Non-pigmented ciliary epithelial cell (primary cell): Measurements from ENCODE around the gene COX8C.

Experiments
- DNase-seq: peaks from one replicate; pipeline ENCODE4 v3.0.0-alpha.2; 2010; ENCODE audit warnings: low read depth

Gene COX8C, protein sequence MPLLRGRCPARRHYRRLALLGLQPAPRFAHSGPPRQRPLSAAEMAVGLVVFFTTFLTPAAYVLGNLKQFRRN

DNA sequence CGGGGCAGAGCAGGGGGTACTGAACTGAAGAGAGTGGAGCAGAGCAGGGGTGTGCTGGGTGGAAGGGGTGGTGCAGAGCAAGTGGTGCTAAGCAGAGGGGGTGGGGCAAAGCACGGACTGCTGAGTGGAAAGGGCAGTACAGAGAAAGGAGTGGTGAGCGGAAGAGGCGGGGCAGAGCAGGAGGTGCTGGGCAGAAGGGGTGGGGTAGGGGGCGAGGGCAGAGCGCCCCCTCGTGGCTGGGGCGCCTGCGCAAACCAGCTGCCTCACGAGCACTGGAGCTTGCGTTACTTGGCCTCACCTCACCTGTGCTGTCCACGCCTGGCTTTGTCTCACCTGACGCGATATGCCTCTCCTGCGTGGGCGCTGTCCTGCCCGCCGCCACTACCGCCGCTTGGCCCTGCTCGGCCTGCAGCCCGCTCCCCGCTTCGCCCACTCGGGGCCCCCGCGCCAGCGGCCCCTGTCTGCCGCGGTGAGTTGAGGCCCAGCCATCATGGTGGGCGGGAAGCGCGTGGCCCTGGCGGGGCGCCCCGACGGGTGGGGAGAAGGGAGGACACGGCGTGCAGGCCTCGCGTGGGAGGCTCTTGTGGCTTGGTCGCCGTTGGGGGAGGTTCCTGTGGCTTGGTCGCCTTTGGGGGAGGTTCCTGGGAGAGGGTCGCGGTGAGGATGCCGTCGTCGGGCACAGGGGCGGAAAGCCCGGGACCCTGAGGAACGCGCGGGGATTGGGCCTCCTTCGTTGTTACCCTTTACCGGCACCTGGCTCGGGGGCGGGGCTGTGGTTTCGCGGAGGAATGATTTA is at the start of gene COX8C:
TSS of gene COX8C (plus strand) at position 257 of the 796 bp plus-strand sequence. CDS start at position 344, 87 bp downstream.
- no peak for DNase-seq

DNA sequence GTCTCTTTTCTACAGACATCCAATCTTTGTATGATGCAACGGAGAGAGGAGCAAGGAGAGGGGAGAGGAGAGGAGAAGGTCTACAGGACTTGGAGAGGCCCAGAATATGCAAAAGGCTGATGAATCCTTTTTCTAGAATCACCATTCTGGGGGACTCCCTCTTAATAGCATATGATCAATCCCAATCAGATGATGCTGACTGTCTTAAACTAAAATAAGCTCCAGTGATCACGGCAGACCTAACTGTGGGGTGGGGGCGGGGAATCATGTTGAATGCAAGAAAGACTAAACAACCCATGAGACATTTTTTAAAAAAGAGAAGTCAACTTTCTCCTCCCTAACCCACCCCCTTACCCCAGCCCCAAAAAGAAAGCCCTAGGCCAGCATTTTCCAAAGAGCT is 47.6 kb upstream of the COX8C start:
- no peak for DNase-seq

DNA sequence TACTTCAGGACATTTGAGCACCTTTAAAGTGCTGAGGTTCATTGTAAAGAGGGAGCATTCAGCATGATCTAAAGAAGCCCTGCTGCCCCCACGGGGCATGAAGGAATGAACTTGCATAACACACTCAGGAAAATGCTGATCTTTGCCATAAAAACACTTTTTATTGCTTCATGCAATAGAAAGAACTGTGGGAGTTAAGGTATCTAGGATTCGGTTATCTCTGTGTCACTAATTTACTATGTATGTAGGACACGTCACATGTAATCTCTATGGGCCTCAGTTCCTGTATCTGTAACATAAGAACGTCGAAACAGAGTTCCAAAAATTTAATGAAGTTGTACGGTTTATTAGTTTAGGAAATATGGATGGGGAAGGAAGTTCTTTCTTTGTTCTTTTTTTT is 47.1 kb upstream of the COX8C start:
- no peak for DNase-seq

DNA sequence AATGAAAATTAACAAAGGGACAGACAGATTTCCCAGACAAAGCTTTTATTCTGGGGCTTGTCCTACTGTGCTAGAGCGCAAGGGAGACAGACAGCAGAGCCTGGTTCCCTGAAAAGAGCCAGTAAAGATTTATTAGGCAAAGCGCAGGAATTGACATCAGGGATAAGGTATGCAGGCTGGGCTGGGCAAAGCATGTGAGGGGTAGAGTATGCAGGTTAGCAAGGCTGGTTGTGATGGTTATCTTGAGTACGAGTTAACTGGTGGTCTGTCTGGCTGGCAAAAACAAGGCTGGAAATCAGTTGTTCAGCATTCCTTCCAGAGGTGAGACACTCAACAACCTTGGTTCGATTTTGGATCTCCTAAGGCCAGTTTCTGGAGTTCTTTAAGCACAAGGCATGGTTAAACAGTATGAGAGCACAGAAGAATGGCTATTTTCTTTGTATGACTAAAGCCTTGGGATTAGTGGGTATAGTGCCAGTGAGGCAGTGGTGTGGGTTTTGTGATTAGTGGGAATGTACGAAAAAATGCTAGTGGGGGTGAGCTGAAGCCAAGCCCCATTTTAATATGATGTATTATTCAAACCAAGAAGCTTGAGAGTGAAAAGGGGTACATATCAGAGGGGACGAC is 45.0 kb upstream of the COX8C start:
- DNase-seq: no peak

DNA sequence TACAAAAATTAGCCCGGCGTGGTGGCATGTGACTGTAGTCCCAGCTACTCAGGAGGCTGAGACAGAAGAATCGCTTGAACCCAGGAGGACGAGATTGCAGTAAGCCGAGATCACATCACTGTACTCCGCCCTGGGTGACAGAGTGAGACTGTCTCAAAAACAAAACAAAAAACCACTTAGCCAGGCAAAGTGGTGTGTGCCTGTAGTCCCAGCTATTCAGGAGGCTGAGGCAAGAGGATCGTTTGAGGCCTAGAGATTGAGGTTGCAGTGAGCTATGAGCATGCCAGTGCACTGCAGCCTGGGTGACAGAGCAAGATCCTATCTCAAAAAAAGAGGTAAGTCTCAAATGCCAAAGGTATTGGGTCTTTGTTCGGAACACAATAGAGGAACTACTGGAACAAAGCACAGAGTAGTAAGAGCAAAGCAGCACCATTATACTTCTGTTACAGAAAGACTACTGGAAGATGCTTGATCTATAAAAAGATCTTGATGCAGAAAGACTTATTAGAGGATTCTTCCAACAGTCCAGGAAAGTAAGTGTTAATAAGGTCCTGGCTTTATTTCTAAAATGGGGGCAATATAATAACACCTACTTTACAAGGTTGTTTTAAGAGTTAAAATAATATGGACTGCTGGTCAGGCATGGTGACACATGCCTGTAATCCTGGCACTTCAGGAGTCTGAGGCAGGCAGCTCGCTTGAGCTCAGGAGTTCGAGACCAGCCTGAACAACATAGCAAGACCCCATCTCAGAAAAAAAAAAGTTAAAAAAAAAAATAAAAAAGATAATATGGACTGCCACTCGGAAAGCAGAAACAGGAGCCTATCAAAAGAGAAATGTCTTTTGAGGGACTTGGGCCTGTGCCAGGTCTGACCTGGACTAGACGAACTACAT is 44.0 kb upstream of the COX8C start:
- DNase-seq: no peak

DNA sequence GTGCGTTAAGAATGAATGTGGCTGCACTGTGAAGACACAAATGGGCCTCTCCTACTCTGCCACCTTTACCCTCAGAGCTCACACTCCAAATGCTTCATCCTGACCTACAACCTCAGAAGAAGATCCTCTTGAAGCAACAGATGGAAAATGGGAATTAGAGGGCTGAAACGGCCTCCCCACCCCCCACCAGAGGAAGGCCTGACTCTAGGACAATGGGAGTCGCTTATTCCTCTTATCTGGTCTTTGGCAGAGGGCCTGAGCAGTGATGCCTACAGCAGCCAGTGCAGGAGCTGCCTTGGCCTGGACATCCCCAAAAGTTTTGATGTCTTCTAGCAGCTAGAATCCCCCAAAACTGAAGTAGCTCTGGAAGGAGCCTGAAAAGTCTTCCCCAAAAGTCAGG is 43.3 kb upstream of the COX8C start:
- DNase-seq: no peak

DNA sequence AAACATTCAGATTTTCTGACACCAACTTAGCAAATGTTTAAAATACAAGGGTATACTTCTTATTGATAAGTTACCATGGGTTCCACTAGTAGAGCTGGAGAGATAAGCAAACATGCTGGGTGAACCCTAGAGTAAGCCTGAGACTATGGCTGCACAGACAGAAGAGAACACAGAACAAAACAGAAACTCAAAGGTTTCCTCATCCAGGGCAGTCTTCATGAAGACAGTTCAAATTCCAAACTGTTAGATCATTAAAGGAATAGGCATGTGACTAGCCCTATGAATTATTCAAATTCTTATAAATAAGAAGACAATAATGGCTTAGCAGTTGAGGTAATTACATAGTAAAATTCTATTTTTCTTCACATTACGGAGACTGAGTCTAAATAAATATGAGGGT is 42.2 kb upstream of the COX8C start:
- no peak for DNase-seq

DNA sequence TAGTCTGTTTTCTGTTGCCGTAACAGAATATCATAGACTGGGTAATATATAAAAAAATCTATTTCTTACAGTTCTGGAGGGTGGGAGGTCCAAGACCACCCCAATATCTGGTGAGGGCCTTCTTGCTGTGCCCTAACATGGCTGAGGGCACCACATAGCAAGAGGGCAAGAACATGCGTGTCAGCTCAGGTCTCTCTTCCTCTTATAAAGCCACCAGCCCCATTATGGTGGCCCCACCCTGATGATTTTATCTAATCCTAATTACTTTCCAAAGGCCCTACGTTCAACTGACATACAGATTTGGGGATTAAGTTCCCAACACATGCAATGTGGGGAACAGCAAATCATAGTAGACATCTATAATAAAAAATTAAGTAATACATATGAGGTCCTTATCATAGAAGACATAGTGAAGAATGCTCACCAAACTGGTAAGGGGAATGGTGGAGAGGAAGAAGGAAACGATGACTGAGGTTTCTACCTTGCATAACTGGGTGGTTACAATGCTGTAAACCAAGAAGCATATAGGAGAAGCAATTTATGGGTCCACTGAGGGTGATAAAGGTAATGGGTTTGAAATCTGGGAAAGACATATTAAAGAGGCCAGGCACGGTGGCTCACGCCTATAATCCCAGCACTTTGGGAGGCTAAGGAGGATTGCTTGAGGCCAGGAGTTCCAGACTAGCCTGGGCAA is 41.1 kb upstream of the COX8C start:
- DNase-seq: no peak

DNA sequence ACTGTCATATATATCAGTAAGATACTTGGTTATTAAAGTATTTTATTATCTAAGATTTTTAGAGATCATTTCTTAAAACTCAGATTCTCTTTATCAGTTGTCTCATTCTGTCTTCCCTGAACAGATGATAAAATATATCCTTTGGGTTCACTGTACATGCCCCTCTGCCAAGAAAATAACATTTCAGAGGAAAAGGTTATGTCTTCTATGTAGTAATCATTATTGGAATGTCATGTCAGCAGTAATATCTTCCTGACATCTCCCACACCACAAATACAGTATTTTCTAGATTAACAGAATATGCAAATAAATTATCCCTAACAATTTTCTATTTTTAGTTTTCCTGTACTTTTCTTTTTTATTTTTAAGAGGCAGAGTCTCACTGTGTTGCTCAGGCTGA is 40.2 kb upstream of the COX8C start:
- DNase-seq: no peak

DNA sequence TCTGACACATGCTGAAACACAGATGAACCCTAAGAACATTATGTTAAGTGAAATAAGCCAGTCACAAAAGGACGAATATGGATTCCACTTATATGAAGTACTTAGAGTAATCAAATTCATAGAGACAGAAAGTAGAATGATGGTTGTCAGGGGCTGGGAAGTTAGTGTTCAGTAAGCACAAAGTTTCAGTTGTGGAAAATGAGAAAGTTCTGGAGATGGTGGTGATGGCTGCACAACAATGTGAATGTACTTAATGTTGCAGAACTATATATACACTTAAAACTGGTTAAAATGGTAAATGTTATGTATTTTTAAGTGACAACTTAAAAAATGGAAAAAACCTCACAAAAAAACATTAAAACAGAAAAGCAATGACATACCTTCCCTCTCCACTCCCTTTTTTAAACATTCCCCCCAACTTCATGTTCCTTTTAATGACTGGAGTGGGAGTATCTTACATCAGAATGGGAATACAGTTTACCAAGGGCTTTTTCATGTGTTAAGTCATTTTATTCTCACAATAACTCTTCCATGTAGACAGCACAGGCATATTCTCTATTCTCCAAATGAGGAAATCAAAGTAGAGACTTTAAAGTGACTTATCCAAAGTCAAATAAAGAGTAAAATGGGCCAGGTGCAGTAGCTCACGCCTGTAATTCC is 38.2 kb upstream of the COX8C start:
- no peak for DNase-seq

DNA sequence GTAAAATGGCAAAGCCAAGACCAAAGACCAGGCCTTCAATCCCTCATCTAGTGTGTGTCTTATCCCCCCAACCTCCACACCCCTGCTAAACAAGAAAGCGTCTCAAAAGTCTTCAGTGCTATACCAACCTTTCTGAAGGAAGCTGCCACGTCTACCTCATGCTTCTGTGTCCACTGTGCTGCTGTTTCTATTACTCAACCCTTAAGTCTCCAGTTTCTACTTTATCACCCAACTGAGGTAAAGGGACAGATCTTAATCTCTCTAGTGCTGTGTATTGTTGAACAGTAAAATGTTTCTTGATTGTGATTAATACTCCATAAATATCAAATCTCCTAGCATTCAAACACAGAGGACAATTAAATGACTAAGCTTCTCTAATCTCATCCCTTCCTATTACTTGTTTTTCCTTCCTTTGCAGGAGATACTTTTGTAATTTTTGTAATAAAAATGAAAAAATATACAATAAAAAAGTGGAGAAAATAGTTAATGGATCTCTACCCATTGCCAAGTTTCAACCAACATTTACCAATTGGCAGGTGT is 37.5 kb upstream of the COX8C start:
- DNase-seq: no peak

DNA sequence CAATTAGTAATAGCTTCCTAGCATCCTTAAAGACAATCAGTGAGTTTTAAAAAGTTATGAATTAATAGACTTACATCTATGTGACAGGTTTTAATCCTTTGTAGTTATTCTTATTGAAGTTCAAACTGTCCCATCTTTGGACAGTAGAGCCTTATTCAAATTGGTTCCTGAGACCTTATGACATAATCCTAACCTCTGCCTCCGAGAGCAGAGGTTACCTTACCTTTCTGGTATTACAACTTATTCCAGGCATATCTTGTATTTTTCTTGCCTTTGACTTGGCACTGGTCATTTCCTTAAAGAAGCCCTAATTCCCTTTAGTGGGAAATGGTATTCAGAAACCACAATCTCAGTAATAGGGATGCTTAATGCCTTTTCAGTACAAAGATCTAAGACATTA is 35.9 kb upstream of the COX8C start:
- DNase-seq: no peak

DNA sequence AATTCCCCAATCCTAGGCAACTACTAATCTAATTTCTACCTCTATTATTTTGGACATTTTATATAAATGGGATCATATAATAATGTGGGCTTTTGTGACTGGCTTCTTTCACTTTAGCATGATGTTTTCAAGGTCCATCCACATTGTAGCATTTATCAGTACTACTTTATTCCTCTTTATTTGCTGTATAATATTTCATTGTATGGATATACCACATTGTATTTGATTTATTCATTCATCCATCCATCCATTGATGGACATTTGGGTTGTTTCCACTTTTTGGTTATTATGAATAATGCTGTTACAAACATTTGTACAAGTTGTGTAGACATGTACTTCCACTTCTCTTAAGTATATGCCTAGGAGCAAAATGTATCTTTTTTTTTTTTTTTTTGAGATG is 31.4 kb upstream of the COX8C start:
- DNase-seq: no peak

DNA sequence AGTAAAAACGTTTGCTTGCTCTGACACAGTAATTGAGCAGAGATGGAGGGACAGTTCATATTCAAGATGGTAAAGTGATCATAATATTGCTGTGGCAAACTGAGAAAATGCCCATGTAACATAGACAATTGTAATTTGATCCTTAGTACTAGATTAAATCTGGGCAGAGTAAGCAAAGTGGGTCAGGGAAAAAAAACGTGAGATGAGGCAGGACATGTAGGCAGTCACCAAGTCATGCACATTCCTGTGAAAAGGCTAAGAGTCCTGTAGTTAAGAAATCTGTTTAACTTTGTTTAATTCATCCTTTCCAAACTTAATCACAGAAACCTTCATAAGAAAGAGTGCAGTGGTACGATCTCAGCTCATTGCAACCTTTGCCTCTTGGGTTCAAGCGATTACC is 30.3 kb upstream of the COX8C start:
- DNase-seq: no peak

DNA sequence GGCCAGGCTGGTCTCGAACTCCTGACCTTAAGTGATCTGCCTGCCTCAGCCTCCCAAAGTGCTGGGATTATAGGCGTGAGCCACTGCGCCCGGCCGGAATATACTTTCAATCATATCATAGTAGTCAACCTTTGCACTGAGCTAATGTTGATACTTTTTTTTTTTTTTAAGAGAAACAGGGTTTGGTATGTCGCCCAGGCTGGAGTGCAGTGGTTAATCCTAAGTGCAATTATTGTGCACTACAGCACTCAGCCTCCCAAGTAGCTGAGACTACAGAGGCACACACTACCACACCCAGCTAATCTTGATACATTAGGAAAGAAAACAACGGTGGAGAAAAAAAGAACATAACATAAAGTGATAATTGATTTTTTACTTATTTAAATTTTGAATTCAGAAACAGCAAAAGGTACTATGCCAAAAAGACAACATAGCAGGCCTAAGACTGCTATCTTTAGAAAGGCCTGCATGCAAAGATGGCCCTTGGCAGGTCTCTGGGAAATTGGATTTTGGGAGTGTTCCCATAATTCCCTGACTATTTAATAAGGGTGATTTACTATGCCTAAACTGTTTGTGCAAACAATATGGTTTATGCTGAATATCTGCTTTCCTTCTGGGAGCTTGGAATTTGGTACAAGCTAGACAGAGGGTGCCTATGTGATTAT is 29.6 kb upstream of the COX8C start:
- DNase-seq: no peak

DNA sequence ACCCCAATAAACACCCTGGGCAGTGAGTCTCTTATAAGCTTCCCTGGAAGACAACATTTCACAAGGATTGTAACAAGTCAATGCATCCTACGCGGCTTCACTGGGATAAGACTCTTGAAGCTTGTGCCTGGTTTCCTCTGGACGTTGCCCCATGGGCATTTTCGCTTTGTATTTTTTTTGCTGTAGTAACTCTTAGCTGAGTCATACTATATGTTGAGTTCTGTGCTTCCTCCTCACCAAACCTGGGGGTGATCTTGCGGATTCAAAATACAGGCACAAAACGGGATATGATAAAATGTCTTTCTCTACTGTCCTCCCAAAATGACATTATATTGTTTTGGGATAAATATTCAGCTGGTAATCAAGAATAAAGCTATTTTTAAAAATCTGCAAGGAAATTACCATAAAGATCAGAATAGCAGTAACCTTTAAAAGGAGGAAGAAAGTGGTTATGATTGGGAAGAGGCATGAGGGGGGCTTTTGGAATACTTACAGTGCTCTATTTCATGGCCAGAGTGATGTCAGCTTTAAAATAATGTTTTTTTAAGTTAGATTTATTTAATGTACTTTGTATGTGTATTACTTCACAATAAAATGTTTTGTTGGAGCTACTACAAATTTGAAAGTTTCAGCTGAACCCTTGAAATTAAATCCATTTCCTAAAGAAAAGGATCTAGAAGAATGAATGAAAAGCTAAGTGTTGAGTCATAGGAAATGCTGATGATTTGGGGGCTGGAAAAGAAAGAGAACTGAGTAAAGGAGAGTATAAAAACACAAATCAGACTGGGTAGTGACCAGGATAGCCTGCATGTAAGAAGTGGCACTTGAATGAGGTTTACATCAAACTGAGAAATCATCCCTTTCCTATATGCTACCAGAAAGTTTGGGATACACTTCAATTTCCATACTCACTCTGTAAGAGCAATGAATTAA is 28.8 kb upstream of the COX8C start:
- DNase-seq: no peak

DNA sequence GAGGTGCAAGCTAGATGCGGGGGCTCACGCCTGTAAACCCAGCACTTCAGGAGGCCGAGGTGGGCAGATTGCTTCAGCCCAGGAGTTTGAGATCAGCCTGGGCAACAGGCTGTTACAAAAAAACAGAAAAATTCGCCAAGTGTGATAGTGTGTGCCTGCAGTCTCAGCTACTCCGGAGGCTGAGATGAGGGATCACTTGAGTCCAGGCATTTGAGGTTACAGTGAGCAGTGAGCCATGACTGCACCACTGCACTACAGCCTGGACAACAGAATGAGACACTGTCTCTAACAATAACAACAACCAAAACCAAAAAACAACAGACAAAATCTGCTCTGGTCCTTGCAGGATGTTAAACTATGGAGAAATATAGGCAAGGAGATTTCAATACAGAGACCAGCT is 28.1 kb upstream of the COX8C start:
- no peak for DNase-seq

DNA sequence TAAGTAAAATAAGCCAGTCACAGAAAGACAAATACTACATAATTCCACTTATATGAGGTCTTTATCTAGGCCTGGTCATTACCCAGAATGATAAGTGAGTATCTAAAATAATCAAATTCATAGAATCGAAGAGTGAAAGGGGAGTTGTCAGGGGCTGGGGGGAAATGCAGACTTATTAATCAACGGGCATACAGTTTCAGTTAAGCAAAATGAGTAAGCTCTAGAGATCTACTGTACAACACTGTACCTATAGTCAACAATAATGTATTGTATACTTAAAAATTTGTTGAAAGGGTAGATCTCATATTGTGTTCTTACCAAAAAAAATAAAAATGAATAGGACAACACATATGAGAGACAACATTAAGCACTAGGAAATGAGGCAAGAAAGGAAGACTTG is 27.5 kb upstream of the COX8C start:
- DNase-seq: no peak

DNA sequence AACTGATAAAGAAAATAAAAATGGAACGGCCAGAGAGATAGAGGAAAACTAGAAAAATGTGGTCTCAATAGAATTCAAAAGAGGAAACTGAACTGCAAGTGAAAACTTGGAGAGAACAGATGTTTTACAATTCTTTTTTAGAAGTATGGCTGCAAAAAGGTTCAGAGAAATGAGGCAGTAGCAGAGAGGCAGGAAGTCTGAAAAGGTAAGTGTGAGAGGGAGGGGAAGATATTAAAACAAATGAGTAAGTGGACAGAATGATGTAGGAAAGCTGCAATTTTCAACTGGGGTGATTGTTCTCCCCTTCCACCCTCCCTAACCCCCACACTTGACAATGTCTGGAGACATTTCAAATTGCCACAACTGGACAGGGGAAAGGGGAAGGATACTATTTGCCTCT is 27.0 kb upstream of the COX8C start:
- DNase-seq: no peak

DNA sequence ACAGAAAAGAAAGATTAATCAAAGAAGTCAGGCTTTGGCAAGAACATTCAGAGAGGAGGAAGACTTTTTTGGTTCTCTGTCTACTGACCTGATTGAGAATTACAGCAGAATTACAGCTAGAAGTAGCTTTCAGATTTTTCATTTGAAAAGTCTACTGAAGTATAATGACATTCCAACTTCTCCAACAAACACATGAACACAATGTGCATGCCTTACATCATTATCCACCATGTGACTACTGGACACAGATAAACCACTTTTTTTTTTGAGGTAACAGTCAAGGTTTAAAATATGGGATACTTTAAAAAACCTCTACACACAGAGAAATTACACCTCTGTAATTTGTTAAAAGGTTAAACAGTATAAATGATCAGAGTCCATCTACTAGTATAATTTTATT is 26.5 kb upstream of the COX8C start:
- no peak for DNase-seq
